ENCODE measurements around the gene GSN.
A peak's percentile ranks its signal among the peaks of the same experiment; 100 is the strongest.
"Not testable (repeated sequence)": the region's sequence is repeated elsewhere in the genome, so short reads cannot be mapped to it uniquely, and the experiment has no call there.

Gene GSN

GRCh38 chr9:121289026-121289771 lies 21.2 kb downstream of the GSN start:
- no peak for DNase-seq

GRCh38 chr9:121289772-121290370 lies 21.9 kb downstream of the GSN start:
- no peak for DNase-seq

GRCh38 chr9:121291536-121291935 lies 23.6 kb downstream of the GSN start:
- not testable (repeated sequence) for DNase-seq

GRCh38 chr9:121292051-121292450 lies 24.1 kb downstream of the GSN start:
- DNase-seq = no peak

GRCh38 chr9:121292801-121293241 lies 24.9 kb downstream of the GSN start:
- DNase-seq = no peak

GRCh38 chr9:121294151-121294743 lies 26.3 kb downstream of the GSN start:
- no peak for DNase-seq

GRCh38 chr9:121294866-121295661 lies 27.1 kb downstream of the GSN start:
- no peak for DNase-seq

- DNase-seq = no peak
These were observed 27.8 kb downstream of the GSN start for GRCh38 chr9:121295662-121296191.

GRCh38 chr9:121296213-121297127 lies 28.5 kb downstream of the GSN start:
- no peak for DNase-seq

GRCh38 chr9:121297389-121297788 lies 29.4 kb downstream of the GSN start:
- no peak for DNase-seq

- no peak for DNase-seq
These were observed 30.1 kb downstream of the GSN start for GRCh38 chr9:121298016-121298538.

- DNase-seq = no peak
These were observed 30.9 kb downstream of the GSN start for GRCh38 chr9:121298689-121299466.

- peak; percentile 11 for DNase-seq
These were observed 31.7 kb downstream of the GSN start for GRCh38 chr9:121299467-121300282.

- DNase-seq = no peak
These were observed 32.5 kb downstream of the GSN start for GRCh38 chr9:121300283-121301119.

- no peak for DNase-seq
These were observed 33.9 kb downstream of the GSN start for GRCh38 chr9:121301881-121302286.

GRCh38 chr9:121302341-121302740 lies 34.4 kb downstream of the GSN start:
- no peak for DNase-seq

GRCh38 chr9:121302786-121303185 lies 34.8 kb downstream of the GSN start:
- no peak for DNase-seq

GRCh38 chr9:121303456-121304451 lies 35.8 kb downstream of the GSN start:
- no peak for DNase-seq

Measured in NCI-H1105 treated with DMSO at 0.1 percent for 48 hours (cell line).